ENCODE results near the gene MDC1. TPM values are rescaled to one million over a fixed set of nuclear protein-coding genes. Genes with fewer than 3 reads are reported as not detected.
A peak's percentile ranks its signal among the peaks of the same experiment; 100 is the strongest.

The MDC1 gene
- polyA plus RNA-seq, 1 donor (not counting 4 experiments of a cell fraction or from before 2014, with no cell fraction given): 6.9 TPM

- no peaks in the 10 kb centered on the region for H3K27me3 ChIP-seq (ENCODE audit: control insufficient read depth, extremely low read depth, insufficient read depth, low read length)
- H3K4me2 ChIP-seq (ENCODE audit: control insufficient read depth, extremely low read depth, insufficient read depth, low read depth, low read length): no peak overlapping the region
- no peaks in the 10 kb centered on the region for H3K36me3 ChIP-seq (ENCODE audit: control insufficient read depth in 2 of 2, extremely low read depth in 1 of 2, insufficient read depth in 2 of 2, low read length in 2 of 2)
- TF ChIP-seq CTCF (optimal IDR thresholded peaks at IDR 0.05 in 1 of 3, IDR thresholded peaks at IDR 0.05 in 1 of 3, conservative IDR thresholded peaks at IDR 0.05 in 1 of 3; ENCODE audit: extremely low read depth in 1 of 3, insufficient read depth in 2 of 3, low read length in 3 of 3): no peak
- no peak overlapping the region for H3K9ac ChIP-seq (ENCODE audit: control insufficient read depth, extremely low read depth, insufficient read depth, low read length)
- H3K4me1 ChIP-seq (ENCODE audit: control insufficient read depth, extremely low read depth, insufficient read depth, low read length): peaks cover 55% of the 10 kb centered on the region
- no peaks in the 10 kb centered on the region for H3K9me3 ChIP-seq (ENCODE audit: control insufficient read depth, low read depth, low read length)
- no peak overlapping the region for H3K4me3 ChIP-seq (ENCODE audit: control insufficient read depth in 2 of 3, extremely low read depth in 1 of 3, insufficient read depth in 2 of 3, low read depth in 1 of 3, low read length in 3 of 3)
- FAIRE-seq: no peak
- H4K20me1 ChIP-seq (ENCODE audit: control insufficient read depth, extremely low read depth, insufficient read depth, low read length): no peaks in the 10 kb centered on the region
- dilution Hi-C loops (cut with MboI; ENCODE audit: extremely low pct_ligation_motif_present, low sequenced_read_pairs): no loop called here
- no peak for DNase-seq (ENCODE audit: low read depth, low spot score)
- H3K79me2 ChIP-seq (ENCODE audit: control insufficient read depth, insufficient read depth, low read length): no peaks in the 10 kb centered on the region
- H3K27ac ChIP-seq (ENCODE audit: control insufficient read depth, insufficient read depth, low read length): peak overlapping the region; percentile 86
- H2AFZ ChIP-seq (ENCODE audit: control insufficient read depth, low read length): no peak overlapping the region
- H3K9me1 ChIP-seq (ENCODE audit: control insufficient read depth, extremely low read depth, insufficient read depth, low read length): no peaks in the 10 kb centered on the region
Observed at GRCh38 chr6:30763155-30763617, 46.1 kb upstream of the MDC1 start.

- FAIRE-seq (no peak), DNase-seq (ENCODE audit: low read depth, low spot score) (no peak)
- Histone ChIP-seq H3K27ac (ENCODE audit: control insufficient read depth, insufficient read depth, low read length) (peak overlapping the region; percentile 76), H3K27me3 (ENCODE audit: control insufficient read depth, extremely low read depth, insufficient read depth, low read length) (no peaks in the 10 kb centered on the region), H3K4me1 (ENCODE audit: control insufficient read depth, extremely low read depth, insufficient read depth, low read length) (peaks cover 49% of the 10 kb centered on the region), H3K4me3 (ENCODE audit: control insufficient read depth in 2 of 3, extremely low read depth in 1 of 3, insufficient read depth in 2 of 3, low read depth in 1 of 3, low read length in 3 of 3) (no peak overlapping the region), H4K20me1 (ENCODE audit: control insufficient read depth, extremely low read depth, insufficient read depth, low read length) (no peaks in the 10 kb centered on the region), H3K79me2 (ENCODE audit: control insufficient read depth, insufficient read depth, low read length) (no peaks in the 10 kb centered on the region), H3K9me3 (ENCODE audit: control insufficient read depth, low read depth, low read length) (no peaks in the 10 kb centered on the region), H3K36me3 (ENCODE audit: control insufficient read depth in 2 of 2, extremely low read depth in 1 of 2, insufficient read depth in 2 of 2, low read length in 2 of 2) (no peaks in the 10 kb centered on the region), H3K9ac (ENCODE audit: control insufficient read depth, extremely low read depth, insufficient read depth, low read length) (no peak overlapping the region), H2AFZ (ENCODE audit: control insufficient read depth, low read length) (no peak overlapping the region), H3K9me1 (ENCODE audit: control insufficient read depth, extremely low read depth, insufficient read depth, low read length) (no peaks in the 10 kb centered on the region), H3K4me2 (ENCODE audit: control insufficient read depth, extremely low read depth, insufficient read depth, low read depth, low read length) (no peak overlapping the region)
- dilution Hi-C loops (cut with MboI; ENCODE audit: extremely low pct_ligation_motif_present, low sequenced_read_pairs): no loop called here
- no peak for TF ChIP-seq CTCF (optimal IDR thresholded peaks at IDR 0.05 in 1 of 3, IDR thresholded peaks at IDR 0.05 in 1 of 3, conservative IDR thresholded peaks at IDR 0.05 in 1 of 3; ENCODE audit: extremely low read depth in 1 of 3, insufficient read depth in 2 of 3, low read length in 3 of 3)
- no peak for TF ChIP-seq EZH2 (IDR thresholded peaks at IDR 0.05; ENCODE audit: low read length)
Observed at GRCh38 chr6:30761791-30762429, 44.8 kb upstream of the MDC1 start.

All from keratinocyte (primary cell).